GM12801 (cell line): ENCODE results near the gene NCKAP5.

Experiments
- CTCF ChIP-seq: IDR thresholded peaks from one replicate; pipeline ENCODE4 v1.5.1; 2011; ENCODE audit warnings: control low read depth; ENCODE audit not compliant: insufficient read length; ENCODE audit errors: extremely low read depth

NCKAP5 gene

GRCh38 chr2:133512121-133512520 is 56.1 kb downstream of the NCKAP5 start:
- no peak for TF ChIP-seq CTCF

- no peak for TF ChIP-seq CTCF
Measured at GRCh38 chr2:133511679-133512078, 56.6 kb downstream of the NCKAP5 start.

GRCh38 chr2:133509777-133510176 is 58.5 kb downstream of the NCKAP5 start:
- TF ChIP-seq CTCF, result no peak

- no peak for TF ChIP-seq CTCF
Measured at GRCh38 chr2:133508546-133509165, 59.6 kb downstream of the NCKAP5 start.

- no peak for TF ChIP-seq CTCF
Measured at GRCh38 chr2:133506996-133507395, 61.3 kb downstream of the NCKAP5 start.

GRCh38 chr2:133504566-133505505 is 63.4 kb downstream of the NCKAP5 start:
- no peak for TF ChIP-seq CTCF

- TF ChIP-seq CTCF, result no peak
Measured at GRCh38 chr2:133503927-133504326, 64.3 kb downstream of the NCKAP5 start.
